ENCODE results near the gene DSCAML1.

GRCh38 chr11:117532568-117532967 lies 264.4 kb downstream of the DSCAML1 start:
- no peak for TF ChIP-seq EZH2phosphoT487 (IDR thresholded peaks at IDR 0.05; ENCODE audit: borderline replicate concordance, low read depth, low read length)
- TF ChIP-seq, protein P1, sequence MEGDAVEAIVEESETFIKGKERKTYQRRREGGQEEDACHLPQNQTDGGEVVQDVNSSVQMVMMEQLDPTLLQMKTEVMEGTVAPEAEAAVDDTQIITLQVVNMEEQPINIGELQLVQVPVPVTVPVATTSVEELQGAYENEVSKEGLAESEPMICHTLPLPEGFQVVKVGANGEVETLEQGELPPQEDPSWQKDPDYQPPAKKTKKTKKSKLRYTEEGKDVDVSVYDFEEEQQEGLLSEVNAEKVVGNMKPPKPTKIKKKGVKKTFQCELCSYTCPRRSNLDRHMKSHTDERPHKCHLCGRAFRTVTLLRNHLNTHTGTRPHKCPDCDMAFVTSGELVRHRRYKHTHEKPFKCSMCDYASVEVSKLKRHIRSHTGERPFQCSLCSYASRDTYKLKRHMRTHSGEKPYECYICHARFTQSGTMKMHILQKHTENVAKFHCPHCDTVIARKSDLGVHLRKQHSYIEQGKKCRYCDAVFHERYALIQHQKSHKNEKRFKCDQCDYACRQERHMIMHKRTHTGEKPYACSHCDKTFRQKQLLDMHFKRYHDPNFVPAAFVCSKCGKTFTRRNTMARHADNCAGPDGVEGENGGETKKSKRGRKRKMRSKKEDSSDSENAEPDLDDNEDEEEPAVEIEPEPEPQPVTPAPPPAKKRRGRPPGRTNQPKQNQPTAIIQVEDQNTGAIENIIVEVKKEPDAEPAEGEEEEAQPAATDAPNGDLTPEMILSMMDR (conservative IDR thresholded peaks at IDR 0.05; ENCODE audit: low read length): no peak

All from OCI-LY7 (cell line).